Calu3 (cell line): Measurements from ENCODE around the gene SLC22A15. TPM values are rescaled to one million over a fixed set of nuclear protein-coding genes. Genes with fewer than 3 reads are reported as not detected.

Experiments used
- BruUV-seq: library from RNA; stranded (reverse); fragments of 400-500 nt; replicated peaks from 2 replicates; lab custom pipeline; 2021; lab: Mats Ljungman, UMichigan
- CTCF ChIA-PET: fragments of 300-600 bp; sonication (Branson Sonifier 250); formaldehyde crosslinking; loops from one replicate; lab custom pipeline; 2022; ENCODE audit warnings: antibody characterized with exemption; lab: Charles Lee
- DNase-seq: peaks from one replicate; pipeline ENCODE4 v3.0.0; 2022
- H3K27ac Mint-ChIP-seq: one replicate; pipeline ENCODE4 v1.8.0; 2022; ENCODE audit warnings: mixed read lengths; ENCODE audit not compliant: unreplicated experiment
- H3K27me3 Mint-ChIP-seq: one replicate; pipeline ENCODE4 v1.8.0; 2022; ENCODE audit warnings: mixed read lengths; ENCODE audit not compliant: unreplicated experiment
- H3K36me3 Mint-ChIP-seq: one replicate; pipeline ENCODE4 v1.8.0; 2022; ENCODE audit warnings: mild to moderate bottlenecking, moderate library complexity, mixed read lengths; ENCODE audit not compliant: insufficient read depth, unreplicated experiment
- H3K4me1 Mint-ChIP-seq: one replicate; pipeline ENCODE4 v1.8.0; 2022; ENCODE audit warnings: mild to moderate bottlenecking, low read depth, mixed read lengths; ENCODE audit not compliant: unreplicated experiment
- H3K4me3 Mint-ChIP-seq: one replicate; pipeline ENCODE4 v1.8.0; 2022; ENCODE audit warnings: mild to moderate bottlenecking, low read depth, moderate library complexity, mixed read lengths; ENCODE audit not compliant: unreplicated experiment
- H3K9me3 Mint-ChIP-seq: one replicate; pipeline ENCODE4 v1.8.0; 2022; ENCODE audit warnings: low read depth, mixed read lengths; ENCODE audit not compliant: unreplicated experiment
- intact Hi-C: fragments of 100-400 bp; cut with micrococcal nuclease; formaldehyde crosslinking; loops from one replicate; pipeline ENCODE4 v1.10.0; 2022; ENCODE audit not compliant: unreplicated experiment
- total RNA-seq: library from RNA; stranded (reverse); gene quantifications from 2 replicates; pipeline ENCODE4 v1.2.3, GENCODE V29; 2022
- TF ChIP-seq, protein P1 (sequence below): fragments of 200-600 bp; IDR thresholded peaks from one replicate; pipeline ENCODE4 v1.8.0; 2022; ENCODE audit warnings: antibody characterized with exemption; ENCODE audit not compliant: unreplicated experiment

The SLC22A15 gene
- total RNA-seq, 1 experiment from 2014 or later = 5.0 TPM

DNA sequence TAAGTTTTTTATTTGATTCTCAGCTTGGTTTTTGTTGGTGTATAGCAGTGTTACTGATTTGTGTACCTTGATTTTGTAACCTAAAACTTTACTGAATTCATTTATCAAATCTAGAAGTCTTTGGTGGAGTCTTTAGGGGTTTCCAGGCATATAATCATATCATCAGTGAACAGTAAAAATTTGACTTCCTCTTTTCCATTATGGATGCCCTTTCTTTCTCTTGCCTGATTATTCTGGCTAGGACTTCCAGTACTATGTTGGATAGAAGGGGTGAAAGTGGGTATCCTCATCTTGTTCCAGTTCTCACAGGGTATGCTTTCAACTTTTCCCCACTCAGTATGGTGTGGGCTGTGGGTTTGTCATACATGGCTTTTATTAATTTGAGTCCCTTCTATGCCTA, 111.3 kb downstream of the SLC22A15 start:
- DNase-seq = no peak
- CTCF ChIA-PET = no interaction called here
- peaks cover 7% of the 10 kb centered on the region for H3K4me1 Mint-ChIP-seq
- peaks cover 6% of the 10 kb centered on the region for H3K9me3 Mint-ChIP-seq
- intact Hi-C loops = no loop called here
- no peak overlapping the region for H3K4me3 Mint-ChIP-seq
- no TSS peak for BruUV-seq
- no peaks in the 10 kb centered on the region for H3K27me3 Mint-ChIP-seq
- TF ChIP-seq, protein P1, sequence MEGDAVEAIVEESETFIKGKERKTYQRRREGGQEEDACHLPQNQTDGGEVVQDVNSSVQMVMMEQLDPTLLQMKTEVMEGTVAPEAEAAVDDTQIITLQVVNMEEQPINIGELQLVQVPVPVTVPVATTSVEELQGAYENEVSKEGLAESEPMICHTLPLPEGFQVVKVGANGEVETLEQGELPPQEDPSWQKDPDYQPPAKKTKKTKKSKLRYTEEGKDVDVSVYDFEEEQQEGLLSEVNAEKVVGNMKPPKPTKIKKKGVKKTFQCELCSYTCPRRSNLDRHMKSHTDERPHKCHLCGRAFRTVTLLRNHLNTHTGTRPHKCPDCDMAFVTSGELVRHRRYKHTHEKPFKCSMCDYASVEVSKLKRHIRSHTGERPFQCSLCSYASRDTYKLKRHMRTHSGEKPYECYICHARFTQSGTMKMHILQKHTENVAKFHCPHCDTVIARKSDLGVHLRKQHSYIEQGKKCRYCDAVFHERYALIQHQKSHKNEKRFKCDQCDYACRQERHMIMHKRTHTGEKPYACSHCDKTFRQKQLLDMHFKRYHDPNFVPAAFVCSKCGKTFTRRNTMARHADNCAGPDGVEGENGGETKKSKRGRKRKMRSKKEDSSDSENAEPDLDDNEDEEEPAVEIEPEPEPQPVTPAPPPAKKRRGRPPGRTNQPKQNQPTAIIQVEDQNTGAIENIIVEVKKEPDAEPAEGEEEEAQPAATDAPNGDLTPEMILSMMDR = no peak
- no peak overlapping the region for H3K27ac Mint-ChIP-seq
- no peaks in the 10 kb centered on the region for H3K36me3 Mint-ChIP-seq

DNA sequence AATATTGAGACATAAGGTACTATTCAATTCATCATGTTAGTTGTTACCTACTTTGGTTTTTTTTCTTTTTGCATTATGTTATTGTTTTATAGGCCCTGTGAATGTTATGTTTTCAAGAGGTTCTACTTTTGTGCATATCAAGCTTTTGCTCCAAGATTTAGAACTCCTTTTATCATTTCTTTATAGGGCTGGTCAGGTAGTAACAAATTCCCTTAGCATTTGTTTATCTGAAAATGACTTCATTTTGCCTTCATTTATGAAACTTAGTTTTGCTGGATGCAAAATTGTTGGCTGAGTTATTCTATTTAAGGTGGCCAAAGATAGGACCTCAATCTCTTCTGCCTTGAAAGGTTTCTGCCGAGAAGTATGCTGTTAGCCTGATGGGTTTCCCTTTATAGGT, 113.6 kb downstream of the SLC22A15 start:
- Mint-ChIP-seq H3K27ac (no peak overlapping the region), H3K4me3 (no peak overlapping the region), H3K27me3 (no peaks in the 10 kb centered on the region), H3K4me1 (peaks cover 17% of the 10 kb centered on the region), H3K36me3 (no peaks in the 10 kb centered on the region), H3K9me3 (peaks cover 6% of the 10 kb centered on the region)
- intact Hi-C loops = no loop called here
- DNase-seq = no peak
- no TSS peak for BruUV-seq
- TF ChIP-seq, protein P1 = no peak
- CTCF ChIA-PET = no interaction called here

DNA sequence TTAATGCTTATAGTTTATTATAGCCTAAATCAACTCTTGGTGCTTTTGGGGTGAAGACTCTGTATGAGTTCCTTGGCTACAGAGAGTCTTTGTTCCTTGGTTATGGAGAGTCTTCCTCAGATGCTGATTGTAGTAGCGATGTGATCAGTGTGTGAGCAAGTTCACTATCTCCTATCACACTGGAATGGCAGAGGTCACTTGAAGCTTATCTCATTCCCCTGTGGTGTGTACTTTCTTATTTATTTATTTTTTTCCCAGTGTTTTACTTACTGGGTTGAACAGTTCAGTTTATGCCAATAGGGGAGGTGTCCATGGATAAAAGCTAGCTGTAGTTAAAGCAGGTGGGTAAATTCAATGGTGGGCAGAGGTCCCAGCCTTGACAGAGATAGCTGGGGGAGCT, 114.8 kb downstream of the SLC22A15 start:
- CTCF ChIA-PET = no interaction called here
- Mint-ChIP-seq H3K36me3 (no peaks in the 10 kb centered on the region), H3K4me1 (peaks cover 17% of the 10 kb centered on the region), H3K27ac (no peak overlapping the region), H3K27me3 (no peaks in the 10 kb centered on the region), H3K9me3 (peaks cover 6% of the 10 kb centered on the region), H3K4me3 (no peak overlapping the region)
- TF ChIP-seq, protein P1 = no peak
- intact Hi-C loops = no loop called here
- no peak for DNase-seq
- no TSS peak for BruUV-seq

DNA sequence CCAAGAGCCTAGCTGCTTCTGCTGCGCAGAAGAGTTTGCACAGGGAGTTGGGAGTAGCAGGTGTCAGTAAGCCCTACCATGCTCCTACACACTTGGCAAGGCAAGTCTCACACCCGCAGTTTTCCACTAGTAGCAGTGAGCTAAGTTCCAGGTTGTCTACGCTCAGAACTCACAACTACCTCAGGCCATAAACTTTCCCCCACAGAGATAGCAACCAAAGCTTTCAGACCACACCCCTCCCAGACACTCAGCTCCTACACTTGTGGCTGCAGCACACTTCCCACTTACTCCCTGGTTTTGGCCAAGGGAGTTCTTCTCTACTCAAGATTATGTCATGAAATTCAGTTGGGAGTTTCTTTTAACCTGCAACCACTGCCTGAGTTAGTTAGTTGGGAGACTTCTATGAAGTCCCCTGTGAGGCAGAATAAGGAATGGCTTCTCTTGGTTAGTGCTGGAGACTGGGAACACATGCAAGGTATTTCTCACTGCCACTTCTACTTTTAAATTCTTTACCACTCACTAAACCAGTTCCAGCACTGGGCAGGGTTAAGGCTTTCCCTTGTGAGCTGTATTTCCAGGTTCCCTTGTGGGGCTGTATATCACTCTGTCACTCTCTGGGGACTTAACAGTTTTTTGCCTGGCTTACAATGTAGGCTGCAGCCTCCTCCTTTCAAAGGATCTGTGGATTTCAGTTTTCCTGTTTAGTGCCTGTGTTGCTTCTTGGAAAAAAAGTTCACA, 116.6 kb downstream of the SLC22A15 start:
- DNase-seq = peak; percentile 23
- TF ChIP-seq, protein P1 = no peak
- H3K27ac Mint-ChIP-seq = peak overlapping the region; percentile 56

More for the DNA sequence above, 116.6 kb downstream of the SLC22A15 start:
- CTCF ChIA-PET = interaction anchor here (0.6 to 1.4 kb wide), 2 partner anchors 17 to 407 kb away, joined by 3 to 6 read pairs; no protein-coding TSS in a partner anchor
- no peaks in the 10 kb centered on the region for H3K27me3 Mint-ChIP-seq
- no peaks in the 10 kb centered on the region for H3K36me3 Mint-ChIP-seq
- peaks cover 17% of the 10 kb centered on the region for H3K4me1 Mint-ChIP-seq
- intact Hi-C loops = no loop called here
- peak overlapping the region; percentile 16 for H3K4me3 Mint-ChIP-seq
- no TSS peak for BruUV-seq
- peaks cover 6% of the 10 kb centered on the region for H3K9me3 Mint-ChIP-seq
